ENCODE results near the gene TRPV2. TPM values are rescaled to one million over a fixed set of nuclear protein-coding genes. Genes with fewer than 3 reads are reported as not detected.
"Not testable (repeated sequence)": the region's sequence is repeated elsewhere in the genome, so short reads cannot be mapped to it uniquely, and the experiment has no call there.

TRPV2 gene
- total RNA-seq, 6 donors from 2014 or later, result 33.4 to 127 (median 48.6) TPM

DNA sequence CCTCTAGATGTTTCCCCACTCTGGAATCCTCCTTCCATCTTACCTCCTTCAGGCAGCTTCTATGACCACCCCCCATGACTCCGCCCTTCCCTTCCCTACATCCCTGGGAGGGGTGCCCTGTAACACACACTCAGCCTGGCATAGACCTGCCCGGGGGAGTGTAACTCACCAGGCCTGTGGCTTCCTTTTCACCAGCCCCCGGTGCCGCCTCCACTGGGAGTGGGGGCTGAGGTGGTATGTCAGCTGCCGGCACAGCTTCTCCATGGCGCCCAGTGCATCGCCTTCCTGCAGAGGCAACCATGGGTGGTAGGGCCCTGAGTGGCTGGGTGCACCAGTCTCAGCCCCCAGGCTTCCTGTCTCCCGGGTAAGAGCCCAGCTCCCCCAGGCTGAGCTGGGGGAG, 32.3 kb downstream of the TRPV2 start:
- DNase-seq (no peak), ATAC-seq (ENCODE audit: low FRiP score in 2 of 2) (no peak)
- Histone ChIP-seq H3K36me3 (peaks cover 7 to 49% (median 29%) of the 10 kb centered on the region in 4 donors), H3K4me1 (peaks cover 0 to 20% (median 2%) of the 10 kb centered on the region in 4 donors), H3K27me3 (no peaks in the 10 kb centered on the region), H3K4me3 (no peak overlapping the region), H3K27ac (no peak overlapping the region), H3K9me3 (no peaks in the 10 kb centered on the region)
- WGBS, 2 donors, result 76 to 83% methylated on average over 2 to 7 of the region's 8 CpGs
- TF ChIP-seq POLR2A (IDR thresholded peaks at IDR 0.05) (no peak), POLR2AphosphoS5 (IDR thresholded peaks at IDR 0.05) (no peak), EP300 (IDR thresholded peaks at IDR 0.05) (no peak)
- TF ChIP-seq, protein P1, sequence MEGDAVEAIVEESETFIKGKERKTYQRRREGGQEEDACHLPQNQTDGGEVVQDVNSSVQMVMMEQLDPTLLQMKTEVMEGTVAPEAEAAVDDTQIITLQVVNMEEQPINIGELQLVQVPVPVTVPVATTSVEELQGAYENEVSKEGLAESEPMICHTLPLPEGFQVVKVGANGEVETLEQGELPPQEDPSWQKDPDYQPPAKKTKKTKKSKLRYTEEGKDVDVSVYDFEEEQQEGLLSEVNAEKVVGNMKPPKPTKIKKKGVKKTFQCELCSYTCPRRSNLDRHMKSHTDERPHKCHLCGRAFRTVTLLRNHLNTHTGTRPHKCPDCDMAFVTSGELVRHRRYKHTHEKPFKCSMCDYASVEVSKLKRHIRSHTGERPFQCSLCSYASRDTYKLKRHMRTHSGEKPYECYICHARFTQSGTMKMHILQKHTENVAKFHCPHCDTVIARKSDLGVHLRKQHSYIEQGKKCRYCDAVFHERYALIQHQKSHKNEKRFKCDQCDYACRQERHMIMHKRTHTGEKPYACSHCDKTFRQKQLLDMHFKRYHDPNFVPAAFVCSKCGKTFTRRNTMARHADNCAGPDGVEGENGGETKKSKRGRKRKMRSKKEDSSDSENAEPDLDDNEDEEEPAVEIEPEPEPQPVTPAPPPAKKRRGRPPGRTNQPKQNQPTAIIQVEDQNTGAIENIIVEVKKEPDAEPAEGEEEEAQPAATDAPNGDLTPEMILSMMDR (IDR thresholded peaks at IDR 0.05), result no peak

- ATAC-seq (ENCODE audit: low FRiP score in 2 of 2), result no peak
- Histone ChIP-seq H3K4me3 (no peak overlapping the region), H3K36me3 (peaks cover 7 to 41% (median 23%) of the 10 kb centered on the region in 4 donors), H3K27me3 (no peaks in the 10 kb centered on the region), H3K4me1 (peaks cover 0 to 21% (median 0%) of the 10 kb centered on the region in 4 donors), H3K9me3 (no peaks in the 10 kb centered on the region), H3K27ac (no peak overlapping the region)
- no peak for TF ChIP-seq POLR2A (IDR thresholded peaks at IDR 0.05)
- TF ChIP-seq EP300 (IDR thresholded peaks at IDR 0.05), result no peak
- no peak for TF ChIP-seq POLR2AphosphoS5 (IDR thresholded peaks at IDR 0.05)
- TF ChIP-seq, protein P1 (IDR thresholded peaks at IDR 0.05), result no peak
- 86 to 90% methylated on average over 6 of the region's 6 CpGs for WGBS, 2 donors
- no peak for DNase-seq
Measured at GRCh38 chr17:16448490-16448889, 33.1 kb downstream of the TRPV2 start.

DNA sequence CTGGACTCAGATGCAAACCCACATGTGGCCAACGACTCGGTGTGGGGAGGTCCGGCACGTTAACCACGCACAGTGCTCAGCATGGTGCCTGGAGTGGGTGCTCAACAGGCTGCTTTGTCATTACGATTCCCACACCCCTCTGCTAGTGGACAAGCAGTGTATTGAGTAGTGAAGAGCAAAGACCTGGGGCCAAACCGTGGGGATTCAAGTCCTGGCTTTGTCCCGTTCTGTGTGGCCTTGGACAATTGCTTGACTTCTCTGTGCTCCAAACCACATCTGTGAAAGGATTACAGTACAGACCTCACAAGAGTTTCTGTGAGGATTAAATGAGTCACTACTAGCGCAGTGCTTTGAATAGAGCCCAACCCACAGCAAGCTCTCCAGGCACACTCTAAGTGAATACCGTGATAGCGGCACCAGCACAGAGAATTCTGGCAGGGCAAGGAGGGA, 33.8 kb downstream of the TRPV2 start:
- ATAC-seq (ENCODE audit: low FRiP score in 2 of 2), result peak in 1 of 2 donors; percentile 42
- Histone ChIP-seq H3K27ac (no peak overlapping the region), H3K4me1 (peaks cover 0 to 15% (median 0%) of the 10 kb centered on the region in 4 donors), H3K27me3 (no peaks in the 10 kb centered on the region), H3K36me3 (peaks cover under 1 to 35% (median 16%) of the 10 kb centered on the region in 4 donors), H3K4me3 (no peak overlapping the region), H3K9me3 (no peaks in the 10 kb centered on the region)
- no peak for TF ChIP-seq EP300 (IDR thresholded peaks at IDR 0.05)
- no peak for TF ChIP-seq POLR2A (IDR thresholded peaks at IDR 0.05)
- TF ChIP-seq, protein P1 (IDR thresholded peaks at IDR 0.05), result no peak
- no peak for TF ChIP-seq POLR2AphosphoS5 (IDR thresholded peaks at IDR 0.05)
- no peak for DNase-seq
- 75 to 88% methylated on average over 5 to 11 of the region's 11 CpGs for WGBS, 2 donors

- WGBS, 2 donors, result 90 to 93% methylated on average over 4 of the region's 4 CpGs
- peaks cover 0 to 27% (median 12%) of the 10 kb centered on the region in 4 donors for H3K36me3 ChIP-seq
Measured at GRCh38 chr17:16450028-16450427, 34.7 kb downstream of the TRPV2 start.

DNA sequence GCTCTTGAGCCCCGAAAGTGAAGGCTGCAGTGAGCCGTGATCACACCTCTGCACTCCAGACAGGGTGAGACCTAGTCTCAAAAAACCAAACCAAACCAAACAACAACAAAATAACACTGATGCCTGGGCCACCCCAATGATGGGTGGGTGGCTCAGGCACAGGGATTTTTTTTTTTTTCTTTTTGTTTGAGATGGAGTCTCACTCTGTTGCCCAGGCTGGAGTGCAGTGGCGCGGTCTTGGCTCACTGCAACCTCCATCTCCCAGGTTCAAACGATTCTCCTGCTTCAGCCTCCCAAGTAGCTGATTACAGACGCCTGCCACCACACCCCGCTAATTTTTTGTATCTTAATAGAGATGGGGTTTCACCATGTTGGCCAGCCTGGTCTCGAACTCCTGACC, 36.9 kb downstream of the TRPV2 start:
- not testable (repeated sequence) for H3K27ac ChIP-seq; H3K4me1 ChIP-seq; H3K9me3 ChIP-seq; ATAC-seq (ENCODE audit: low FRiP score in 2 of 2); H3K27me3 ChIP-seq; DNase-seq; H3K4me3 ChIP-seq
- H3K36me3 ChIP-seq, result peaks cover 0 to 15% (median 8%) of the 10 kb centered on the region in 4 donors
- 76 to 84% methylated on average over 8 of the region's 8 CpGs for WGBS, 2 donors

More at GRCh38 chr17:16450028-16450427, 34.7 kb downstream of the TRPV2 start:
- no peaks in the 10 kb centered on the region for H3K27me3 ChIP-seq
- peaks cover 0 to 13% (median 0%) of the 10 kb centered on the region in 4 donors for H3K4me1 ChIP-seq
- no peak for ATAC-seq (ENCODE audit: low FRiP score in 2 of 2)
- no peak for DNase-seq
- no peaks in the 10 kb centered on the region for H3K9me3 ChIP-seq
- H3K27ac ChIP-seq, result no peak overlapping the region
- H3K4me3 ChIP-seq, result no peak overlapping the region
- TF ChIP-seq, protein P1 (IDR thresholded peaks at IDR 0.05), result no peak
- no peak for TF ChIP-seq EP300 (IDR thresholded peaks at IDR 0.05)
